Neural progenitor cell (in vitro differentiated cells): ENCODE results near the gene AGO1. TPM values are rescaled to one million over a fixed set of nuclear protein-coding genes. Genes with fewer than 3 reads are reported as not detected.
"Not testable (repeated sequence)": the region's sequence is repeated elsewhere in the genome, so short reads cannot be mapped to it uniquely, and the experiment has no call there.

ENCODE experiments used
- DNase-seq: peaks from one replicate; pipeline ENCODE4 v3.0.0-alpha.2; 2016; ENCODE audit warnings: low spot score
- H2AFZ ChIP-seq: fragments of 200-600 bp; sonication (generic); replicated peaks from 2 replicates; pipeline ENCODE4 v1.6.1; 2016; ENCODE audit warnings: antibody characterized with exemption
- H3F3A ChIP-seq: fragments of 200-600 bp; sonication (generic); 2 replicates; pipeline ENCODE4 v1.6.1; 2016; ENCODE audit warnings: antibody characterized with exemption, low read depth
- H3K27ac ChIP-seq: fragments of 200-600 bp; sonication (generic); 2 replicates; pipeline ENCODE4 v1.5.1; 2016; ENCODE audit warnings: mild to moderate bottlenecking
- H3K27me3 ChIP-seq: fragments of 200-600 bp; sonication (generic); 2 replicates; pipeline ENCODE4 v1.6.1; 2016; ENCODE audit warnings: mild to moderate bottlenecking, moderate library complexity
- H3K36me3 ChIP-seq: fragments of 200-600 bp; sonication (generic); 2 replicates; pipeline ENCODE4 v1.5.1; 2016
- H3K4me1 ChIP-seq: fragments of 200-600 bp; sonication (generic); 2 replicates; pipeline ENCODE4 v1.6.1; 2016; ENCODE audit warnings: mixed run types
- H3K4me2 ChIP-seq: fragments of 200-600 bp; sonication (generic); 2 replicates; pipeline ENCODE4 v1.6.1; 2016
- H3K4me3 ChIP-seq: fragments of 200-600 bp; sonication (generic); 2 replicates; pipeline ENCODE4 v1.5.1; 2016
- H3K79me2 ChIP-seq: fragments of 200-600 bp; sonication (generic); 2 replicates; pipeline ENCODE4 v1.6.1; 2016; ENCODE audit warnings: low read depth
- H3K9ac ChIP-seq: fragments of 200-600 bp; sonication (generic); 2 replicates; pipeline ENCODE4 v1.6.1; 2016
- H3K9me3 ChIP-seq: fragments of 200-600 bp; sonication (generic); 2 replicates; pipeline ENCODE4 v1.5.1; 2016; ENCODE audit warnings: low read depth
- H4K20me1 ChIP-seq: fragments of 200-600 bp; sonication (generic); 2 replicates; pipeline ENCODE4 v1.6.1; 2016; ENCODE audit warnings: low read depth
- H3K27ac Mint-ChIP-seq: 3 replicates; pipeline ENCODE4 v1.8.0; 2021; ENCODE audit warnings: mixed read lengths
- H3K27me3 Mint-ChIP-seq: 2 replicates; pipeline ENCODE4 v1.8.0; 2022; ENCODE audit warnings: low read depth, mild to moderate bottlenecking, inconsistent platforms, moderate library complexity, mixed read lengths; ENCODE audit not compliant: insufficient read depth
- H3K36me3 Mint-ChIP-seq: 3 replicates; pipeline ENCODE4 v1.8.0; 2021; ENCODE audit warnings: mixed read lengths
- H3K4me1 Mint-ChIP-seq: 3 replicates; pipeline ENCODE4 v1.8.0; 2021; ENCODE audit warnings: mixed read lengths
- H3K4me3 Mint-ChIP-seq: 3 replicates; pipeline ENCODE4 v1.8.0; 2021; ENCODE audit warnings: mild to moderate bottlenecking, moderate library complexity, mixed read lengths
- H3K9me3 Mint-ChIP-seq: 3 replicates; pipeline ENCODE4 v1.8.0; 2020; ENCODE audit warnings: mixed read lengths
- CTCF ChIP-seq: fragments of 200-600 bp; sonication (generic); IDR thresholded peaks from 2 replicates; pipeline ENCODE4 v1.5.1; 2017; ENCODE audit warnings: antibody characterized with exemption, mild to moderate bottlenecking
- EZH2 ChIP-seq: fragments of 200-600 bp; sonication (generic); IDR thresholded peaks from 2 replicates; pipeline ENCODE4 v1.6.1; 2017; ENCODE audit warnings: antibody characterized with exemption, mild to moderate bottlenecking, moderate library complexity
- EZH2phosphoT487 ChIP-seq: fragments of 200-600 bp; sonication (generic); IDR thresholded peaks from 2 replicates; pipeline ENCODE4 v1.6.1; 2017; ENCODE audit warnings: antibody characterized with exemption
- total RNA-seq: library from RNA; depleted of rRNA; stranded (reverse); fragments of >200 nt; gene quantifications from 2 replicates; pipeline ENCODE4 v1.2.3, GENCODE V29; 2015; ENCODE audit warnings: low replicate concordance

Gene AGO1
- total RNA-seq, 1 donor from 2014 or later = 24.1 TPM

- Histone ChIP-seq H3K27me3 (no peaks in the 10 kb centered on the region), H3F3A (no peaks in the 10 kb centered on the region), H4K20me1 (no peaks in the 10 kb centered on the region), H2AFZ (no peak overlapping the region), H3K27ac (no peak overlapping the region), H3K4me1 (no peaks in the 10 kb centered on the region), H3K4me3 (no peak overlapping the region), H3K4me2 (no peak overlapping the region), H3K79me2 (no peaks in the 10 kb centered on the region), H3K9me3 (no peaks in the 10 kb centered on the region), H3K36me3 (no peaks in the 10 kb centered on the region), H3K9ac (no peak overlapping the region)
- H3K9me3 Mint-ChIP-seq = no peaks in the 10 kb centered on the region
- H3K27me3 Mint-ChIP-seq = peaks cover 2% of the 10 kb centered on the region
- no peak overlapping the region for H3K27ac Mint-ChIP-seq
- TF ChIP-seq EZH2 (no peak), CTCF (no peak), EZH2phosphoT487 (no peak)
- no peaks in the 10 kb centered on the region for H3K36me3 Mint-ChIP-seq
- no peak for DNase-seq
- peaks cover 3% of the 10 kb centered on the region for H3K4me1 Mint-ChIP-seq
- no peak overlapping the region for H3K4me3 Mint-ChIP-seq
Observed at GRCh38 chr1:35863881-35864625, 19.0 kb upstream of the AGO1 start.

DNA sequence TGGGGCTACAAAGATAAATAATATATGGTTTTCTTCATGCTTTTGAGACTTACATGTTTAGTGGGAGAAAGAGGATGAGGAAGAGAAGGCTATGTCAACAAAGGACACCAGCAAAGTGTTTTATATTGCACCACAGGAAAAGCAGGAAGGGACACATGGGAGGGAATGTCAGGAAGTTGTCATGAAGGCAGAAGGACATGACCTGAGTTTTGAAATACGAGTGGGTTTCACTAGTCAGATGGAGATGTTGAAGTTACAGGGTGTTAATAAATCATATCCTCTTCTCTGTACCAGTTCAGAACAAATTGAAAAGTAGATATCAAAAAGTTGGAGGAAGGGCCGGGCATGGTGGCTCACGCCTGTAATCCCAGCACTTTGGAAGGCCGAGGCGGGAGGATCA lies 18.2 kb upstream of the AGO1 start:
- H3K79me2 ChIP-seq = no peaks in the 10 kb centered on the region
- H3F3A ChIP-seq = no peaks in the 10 kb centered on the region
- H3K9ac ChIP-seq = no peak overlapping the region
- H3K4me3 ChIP-seq = no peak overlapping the region
- H3K9me3 ChIP-seq = no peaks in the 10 kb centered on the region
- Mint-ChIP-seq H3K27ac (no peak overlapping the region), H3K9me3 (no peaks in the 10 kb centered on the region), H3K4me1 (peaks cover 3% of the 10 kb centered on the region), H3K36me3 (no peaks in the 10 kb centered on the region), H3K4me3 (no peak overlapping the region), H3K27me3 (peaks cover 2% of the 10 kb centered on the region)
- no peaks in the 10 kb centered on the region for H3K27me3 ChIP-seq
- H3K27ac ChIP-seq = no peak overlapping the region
- no peak overlapping the region for H3K4me2 ChIP-seq
- H3K36me3 ChIP-seq = no peaks in the 10 kb centered on the region
- H2AFZ ChIP-seq = no peak overlapping the region
- DNase-seq = no peak
- H4K20me1 ChIP-seq = no peaks in the 10 kb centered on the region
- TF ChIP-seq CTCF = no peak
- TF ChIP-seq EZH2 = no peak
- no peak for TF ChIP-seq EZH2phosphoT487
- no peaks in the 10 kb centered on the region for H3K4me1 ChIP-seq

DNA sequence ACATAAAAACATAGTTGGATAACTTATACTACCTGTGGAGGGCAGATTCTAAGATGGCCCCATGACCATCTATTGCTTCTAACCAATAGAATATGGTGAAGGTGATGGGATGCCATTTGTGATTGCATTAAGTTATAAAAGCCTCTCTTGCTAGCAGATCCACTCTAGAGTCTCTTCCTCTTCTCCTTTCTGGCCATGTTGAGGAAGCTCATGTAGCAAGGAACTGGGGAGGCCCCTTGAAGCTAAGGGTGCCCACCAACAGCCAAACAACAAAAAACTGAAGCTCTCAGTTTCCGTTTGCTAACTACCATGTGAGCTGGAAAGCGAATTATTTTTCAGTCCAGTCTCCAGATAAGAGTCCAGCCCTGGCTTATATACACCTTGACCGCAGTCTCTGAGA lies 16.0 kb upstream of the AGO1 start:
- H3K4me1 Mint-ChIP-seq = peaks cover 3% of the 10 kb centered on the region
- Histone ChIP-seq H2AFZ (no peak overlapping the region), H3F3A (no peaks in the 10 kb centered on the region), H3K36me3 (no peaks in the 10 kb centered on the region), H3K79me2 (no peaks in the 10 kb centered on the region), H3K4me3 (no peak overlapping the region), H4K20me1 (no peaks in the 10 kb centered on the region), H3K27me3 (no peaks in the 10 kb centered on the region), H3K9ac (no peak overlapping the region), H3K4me2 (no peak overlapping the region), H3K9me3 (no peaks in the 10 kb centered on the region), H3K27ac (no peak overlapping the region), H3K4me1 (no peaks in the 10 kb centered on the region)
- TF ChIP-seq CTCF (no peak), EZH2phosphoT487 (no peak), EZH2 (no peak)
- no peaks in the 10 kb centered on the region for H3K36me3 Mint-ChIP-seq
- H3K27ac Mint-ChIP-seq = no peak overlapping the region
- peaks cover 2% of the 10 kb centered on the region for H3K27me3 Mint-ChIP-seq
- H3K9me3 Mint-ChIP-seq = no peaks in the 10 kb centered on the region
- no peak for DNase-seq
- no peak overlapping the region for H3K4me3 Mint-ChIP-seq

DNA sequence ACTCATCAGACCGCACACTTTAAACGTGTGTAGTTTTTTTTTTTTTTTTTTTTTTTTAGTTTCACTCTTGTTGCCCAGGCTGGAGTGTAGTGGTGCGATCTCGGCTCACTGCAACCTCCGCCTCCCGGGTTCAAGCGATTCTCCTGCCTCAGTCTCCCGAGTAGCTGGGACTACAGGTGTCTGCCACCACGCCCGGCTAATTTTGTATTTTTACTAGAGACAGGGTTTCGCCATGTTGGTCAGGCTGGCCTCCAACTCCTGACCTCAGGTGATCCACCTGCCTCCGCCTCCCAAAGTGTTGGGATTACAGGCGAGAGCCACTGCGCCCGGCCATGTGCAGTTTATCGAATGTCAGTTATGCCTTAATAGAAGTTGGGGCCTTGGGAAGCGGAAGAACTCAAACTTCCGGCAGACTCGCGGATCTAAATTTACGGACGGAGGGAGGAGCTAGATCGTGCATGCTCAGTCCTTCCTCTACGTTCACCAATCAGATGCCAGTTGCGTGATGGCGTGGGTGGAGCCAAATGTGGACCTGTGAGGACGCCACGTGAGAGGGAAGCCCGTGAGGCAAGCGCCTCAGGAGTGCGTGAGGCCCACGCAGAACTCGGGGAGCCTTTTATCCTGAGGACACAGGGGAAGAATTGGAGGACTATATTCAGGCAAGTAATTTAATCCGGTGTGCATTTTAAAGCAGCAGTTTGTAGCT lies 13.6 kb upstream of the AGO1 start:
- not testable (repeated sequence) for H3F3A ChIP-seq, H3K27me3 Mint-ChIP-seq, H3K4me3 ChIP-seq, H3K36me3 Mint-ChIP-seq, H3K4me3 Mint-ChIP-seq, H2AFZ ChIP-seq, H3K27ac ChIP-seq, DNase-seq, H3K27me3 ChIP-seq, H3K9ac ChIP-seq, H3K36me3 ChIP-seq, H3K9me3 Mint-ChIP-seq, H3K4me1 ChIP-seq, H3K27ac Mint-ChIP-seq, H3K9me3 ChIP-seq, H3K4me1 Mint-ChIP-seq, H4K20me1 ChIP-seq, H3K4me2 ChIP-seq, H3K79me2 ChIP-seq
